NCI-H1436 (cell line): ENCODE results near the gene DIS3L2.
A peak's percentile ranks its signal among the peaks of the same experiment; 100 is the strongest.

Source experiments
- DNase-seq: peaks from one replicate; lab custom pipeline; 2025; lab: John Stamatoyannopoulos, UW

The DIS3L2 gene, protein sequence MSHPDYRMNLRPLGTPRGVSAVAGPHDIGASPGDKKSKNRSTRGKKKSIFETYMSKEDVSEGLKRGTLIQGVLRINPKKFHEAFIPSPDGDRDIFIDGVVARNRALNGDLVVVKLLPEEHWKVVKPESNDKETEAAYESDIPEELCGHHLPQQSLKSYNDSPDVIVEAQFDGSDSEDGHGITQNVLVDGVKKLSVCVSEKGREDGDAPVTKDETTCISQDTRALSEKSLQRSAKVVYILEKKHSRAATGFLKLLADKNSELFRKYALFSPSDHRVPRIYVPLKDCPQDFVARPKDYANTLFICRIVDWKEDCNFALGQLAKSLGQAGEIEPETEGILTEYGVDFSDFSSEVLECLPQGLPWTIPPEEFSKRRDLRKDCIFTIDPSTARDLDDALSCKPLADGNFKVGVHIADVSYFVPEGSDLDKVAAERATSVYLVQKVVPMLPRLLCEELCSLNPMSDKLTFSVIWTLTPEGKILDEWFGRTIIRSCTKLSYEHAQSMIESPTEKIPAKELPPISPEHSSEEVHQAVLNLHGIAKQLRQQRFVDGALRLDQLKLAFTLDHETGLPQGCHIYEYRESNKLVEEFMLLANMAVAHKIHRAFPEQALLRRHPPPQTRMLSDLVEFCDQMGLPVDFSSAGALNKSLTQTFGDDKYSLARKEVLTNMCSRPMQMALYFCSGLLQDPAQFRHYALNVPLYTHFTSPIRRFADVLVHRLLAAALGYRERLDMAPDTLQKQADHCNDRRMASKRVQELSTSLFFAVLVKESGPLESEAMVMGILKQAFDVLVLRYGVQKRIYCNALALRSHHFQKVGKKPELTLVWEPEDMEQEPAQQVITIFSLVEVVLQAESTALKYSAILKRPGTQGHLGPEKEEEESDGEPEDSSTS

GRCh38 chr2:231961349-231962166, at the start of gene DIS3L2:
Gene DIS3L2, plus strand, starts transcription at chr2:231961713. Its CDS starts 53,215 bp downstream, at chr2:232014928.
- DNase-seq: peak; percentile 79

DNA sequence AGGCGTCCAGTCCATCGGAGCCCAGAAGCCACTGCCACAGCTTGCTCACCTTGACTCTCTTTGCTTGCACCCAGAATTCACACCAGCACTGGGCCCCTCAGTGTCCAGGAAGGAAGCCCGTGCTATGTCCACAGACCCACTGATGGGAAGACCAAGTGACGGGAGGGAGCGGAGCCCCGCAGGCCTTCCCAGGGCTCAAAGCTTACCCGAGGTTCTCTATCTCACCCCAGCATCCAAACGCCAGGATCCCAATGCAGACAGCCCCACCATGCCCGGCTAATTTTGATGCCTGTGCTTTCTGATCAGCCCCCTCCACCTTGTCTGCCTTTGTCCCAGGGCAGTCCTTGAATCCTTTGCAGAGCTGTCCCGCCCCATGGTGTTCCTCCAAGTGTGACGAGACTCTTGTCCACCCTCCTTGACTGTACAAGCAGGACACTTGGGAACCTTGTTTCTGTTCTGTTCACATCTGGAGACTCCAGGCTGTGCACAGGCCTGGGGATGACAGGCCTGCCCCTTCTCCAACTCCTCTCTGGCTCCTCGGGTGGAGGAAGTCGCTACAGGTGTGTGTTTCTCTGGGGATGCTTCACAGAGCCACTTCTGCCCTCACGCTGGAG, 47.3 kb upstream of the DIS3L2 start:
- no peak for DNase-seq

DNA sequence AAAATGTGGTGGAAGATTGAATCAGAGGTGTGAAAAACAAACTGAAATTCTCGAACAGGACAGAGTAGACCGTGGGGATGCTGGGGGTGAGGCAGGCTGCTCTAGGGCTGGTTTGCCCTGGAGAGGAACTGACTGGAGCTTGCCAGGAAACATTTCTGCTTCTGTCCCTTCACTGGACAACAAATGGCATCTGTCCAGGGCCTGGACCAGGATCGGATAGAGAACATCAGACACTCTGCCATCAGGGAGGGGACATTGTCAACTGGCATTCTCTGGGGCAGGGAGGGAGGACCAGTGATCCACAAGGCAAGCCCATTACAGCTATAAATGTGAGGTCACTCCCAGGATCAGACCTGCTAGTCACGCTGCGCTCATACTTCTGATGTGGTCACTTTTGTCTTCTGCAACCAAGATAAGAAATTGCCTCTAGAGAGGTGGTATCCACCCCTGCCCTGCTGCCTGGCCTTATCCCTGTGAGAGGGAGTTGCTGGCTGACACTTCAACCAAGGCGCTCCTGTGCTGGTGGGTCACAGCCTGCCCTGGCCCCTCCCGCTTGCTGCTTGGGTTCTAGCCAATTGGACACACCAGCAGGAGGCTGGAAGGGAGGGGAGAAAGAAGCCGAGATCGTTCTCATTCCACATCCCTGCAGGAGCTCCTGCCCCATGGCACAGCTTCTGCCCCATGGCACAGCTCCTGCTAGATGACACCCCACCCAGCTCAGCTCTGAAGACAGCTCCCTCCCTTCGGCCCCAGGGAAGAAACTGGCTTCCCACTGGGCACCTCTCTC, 44.0 kb upstream of the DIS3L2 start:
- no peak for DNase-seq

DNA sequence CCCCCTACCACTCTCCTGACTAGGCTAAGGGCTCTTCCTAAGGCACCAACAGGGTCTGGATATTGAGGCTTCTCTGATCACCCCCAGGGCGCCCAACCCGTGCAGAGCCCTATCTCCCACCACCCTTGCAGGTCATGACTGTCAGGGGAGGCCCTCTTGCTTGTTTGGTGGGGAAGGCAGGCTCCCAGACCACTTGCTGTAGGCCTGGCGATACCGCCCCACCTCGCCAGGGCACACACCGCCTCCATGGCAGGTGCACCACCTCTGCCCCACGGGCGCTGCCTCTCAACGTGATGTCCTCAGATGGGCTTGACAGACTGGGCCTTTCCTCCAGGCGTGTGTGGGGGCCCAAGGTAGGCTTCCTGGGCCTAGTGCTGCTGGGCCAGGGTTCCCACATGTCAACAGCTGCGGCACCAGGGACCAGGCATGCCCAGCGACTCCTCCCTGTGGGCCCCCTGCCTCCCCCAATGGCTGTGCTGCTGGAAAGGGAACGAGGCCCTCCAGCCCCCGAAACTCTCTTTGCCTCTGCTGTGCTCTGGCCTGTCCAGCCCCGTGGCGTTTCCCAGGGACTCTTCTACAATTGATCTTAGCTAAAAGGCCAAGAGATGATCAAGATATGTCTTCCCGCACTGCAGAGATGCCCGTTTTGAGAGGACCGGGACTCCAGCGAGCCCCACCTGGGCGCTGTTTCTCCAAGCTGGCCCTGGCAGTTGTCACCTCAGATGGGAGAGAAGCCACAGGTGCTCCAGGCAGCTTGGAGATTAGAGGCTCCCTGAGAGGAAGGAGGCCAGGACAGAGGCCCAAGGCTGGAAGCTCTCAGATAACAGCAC, 42.8 kb upstream of the DIS3L2 start:
- DNase-seq: no peak

- no peak for DNase-seq
Observed at GRCh38 chr2:231919341-231920035, 42.0 kb upstream of the DIS3L2 start.

DNA sequence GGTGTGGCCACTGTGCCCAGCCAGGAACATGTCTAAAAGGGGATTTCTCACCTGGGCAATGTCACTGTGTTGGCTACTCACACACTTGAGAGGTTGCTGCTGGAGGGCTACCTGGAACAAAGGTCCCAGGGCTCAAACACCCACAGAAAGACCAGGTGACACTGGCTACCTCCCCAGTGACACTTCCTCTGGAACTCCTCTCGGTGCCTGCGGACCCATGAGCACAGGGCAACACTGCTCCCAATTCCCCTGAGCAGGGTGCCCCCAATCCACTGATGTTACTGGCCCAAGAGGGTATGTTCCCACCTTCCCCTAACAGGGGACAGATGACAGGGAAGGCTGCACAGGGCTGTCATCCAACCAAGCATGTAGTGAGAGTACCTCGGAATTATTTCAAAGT, 41.1 kb upstream of the DIS3L2 start:
- no peak for DNase-seq

GRCh38 chr2:231920795-231921194, 40.7 kb upstream of the DIS3L2 start:
- no peak for DNase-seq

DNA sequence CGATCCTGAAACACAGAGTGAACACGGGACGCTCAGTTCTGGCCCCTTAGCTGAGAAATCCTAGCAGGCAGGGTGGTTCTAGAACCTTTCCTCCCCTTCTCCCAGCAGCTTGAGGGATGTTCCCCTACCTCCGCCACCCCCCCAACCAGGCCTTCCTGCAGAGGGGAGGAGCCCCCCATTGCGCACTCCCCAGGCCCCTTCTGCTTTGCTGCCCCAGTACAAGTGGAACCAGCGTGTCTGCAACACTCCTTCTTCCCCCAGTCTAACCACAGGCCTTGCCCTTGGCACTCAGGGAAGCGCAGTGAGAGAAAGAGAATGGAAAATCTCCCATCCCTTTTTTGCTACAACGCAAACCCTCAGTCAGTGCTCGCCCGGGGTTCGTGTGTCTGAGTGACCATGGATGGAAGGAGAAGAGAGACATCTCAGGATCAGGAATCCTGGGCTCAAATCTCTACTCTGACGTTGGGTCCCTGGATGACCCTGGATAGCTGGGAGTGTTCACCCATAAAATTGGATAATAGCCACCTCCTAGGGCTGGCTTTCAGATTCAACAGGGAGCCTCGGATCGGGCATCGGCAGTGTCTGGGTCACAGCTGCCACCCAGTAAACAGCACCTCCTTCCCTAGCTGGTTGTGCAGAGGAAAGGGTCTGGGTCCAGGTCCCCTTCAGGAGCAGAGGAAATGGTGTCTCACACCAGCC, 39.1 kb upstream of the DIS3L2 start:
- no peak for DNase-seq

DNA sequence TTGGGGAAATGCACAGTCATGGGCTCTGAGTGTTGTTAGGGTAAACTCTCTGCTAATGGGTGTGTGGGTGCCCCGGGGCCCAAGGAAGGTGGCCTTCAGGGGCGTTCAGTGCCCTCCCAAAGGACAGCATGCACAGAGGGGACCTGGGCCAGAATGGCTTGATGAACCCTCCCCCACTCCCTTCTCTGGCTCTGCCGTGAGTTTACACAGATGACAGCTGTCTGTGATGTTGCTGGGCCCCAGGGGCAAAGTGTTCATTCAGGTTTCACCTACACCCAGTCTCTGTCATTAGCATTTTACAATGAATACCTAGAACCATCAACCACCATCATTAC, 38.5 kb upstream of the DIS3L2 start:
- DNase-seq: no peak

GRCh38 chr2:231923951-231924888, 37.3 kb upstream of the DIS3L2 start:
- no peak for DNase-seq

GRCh38 chr2:231924889-231925275, 36.6 kb upstream of the DIS3L2 start:
- no peak for DNase-seq

DNA sequence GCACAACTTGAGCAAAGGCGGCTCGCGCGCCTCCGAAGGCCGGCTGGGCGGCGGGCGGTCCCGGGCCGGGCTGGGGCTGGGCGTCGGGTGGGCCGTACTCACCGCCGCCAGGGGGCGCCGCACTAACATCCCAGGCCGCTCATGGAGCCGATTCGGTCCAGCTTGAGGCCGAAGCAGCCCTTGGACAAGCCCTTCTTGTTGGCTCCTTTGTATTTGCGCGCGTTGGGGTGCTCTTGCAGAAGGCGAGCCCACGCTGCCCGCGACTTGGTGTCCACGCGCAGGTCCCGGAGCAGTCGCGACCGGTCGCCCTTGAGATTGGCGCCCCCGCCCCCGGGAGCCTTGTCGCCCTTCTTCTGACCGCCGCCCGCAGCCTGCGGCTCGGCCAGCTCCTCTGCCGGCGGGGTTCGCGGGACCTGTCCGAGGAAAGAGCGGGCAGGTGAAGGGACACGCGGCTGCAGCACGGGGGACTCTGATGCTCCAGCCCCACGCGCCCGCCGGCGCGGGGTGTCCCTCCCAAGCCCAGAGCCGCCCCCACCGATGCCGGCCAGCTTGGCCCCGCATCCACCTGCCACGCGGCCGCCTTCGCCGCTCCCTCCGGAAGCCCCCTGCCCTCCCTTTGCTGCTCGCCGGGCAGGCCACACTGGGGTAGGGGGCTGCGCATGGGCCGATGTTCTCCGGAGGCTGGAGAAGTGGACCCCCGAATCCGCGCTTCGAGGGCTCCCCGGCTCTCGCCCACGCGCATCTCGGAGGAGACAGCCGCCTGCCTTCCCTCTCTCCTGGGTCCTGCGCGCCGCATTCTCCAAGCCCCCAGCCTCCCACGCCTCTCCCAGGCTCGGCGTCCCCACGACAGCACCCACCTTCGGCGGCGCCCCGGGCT, 36.0 kb upstream of the DIS3L2 start:
- DNase-seq: peak; percentile 48

DNA sequence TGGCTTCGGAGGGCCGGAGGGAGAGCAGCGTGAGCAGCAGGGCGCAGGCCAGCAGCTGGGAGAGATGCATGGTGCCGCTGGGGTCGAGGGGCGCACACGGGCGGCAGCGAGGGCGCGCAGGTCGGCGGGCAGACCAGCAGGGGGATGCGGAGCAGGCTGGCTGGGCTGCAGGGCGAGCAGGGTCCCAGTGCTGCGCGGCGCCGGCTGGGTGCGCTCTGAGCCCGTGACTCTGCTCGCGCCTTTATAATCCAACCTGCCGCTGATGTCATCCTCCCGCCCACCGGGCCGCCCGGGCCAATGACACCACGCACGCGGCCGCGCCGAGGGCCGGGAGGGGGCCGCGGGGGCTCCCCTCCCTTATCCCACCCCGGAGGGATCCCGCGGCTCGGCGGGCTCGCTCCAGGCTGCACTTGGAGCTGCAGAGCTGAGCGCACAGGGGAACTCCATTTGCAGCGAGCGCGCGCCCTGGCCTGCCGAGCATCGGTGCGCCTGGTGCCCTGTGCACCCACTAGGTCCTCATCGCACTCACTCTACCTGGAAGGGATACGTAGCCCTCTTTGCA, 35.3 kb upstream of the DIS3L2 start, which contains the start of gene NPPC:
Gene NPPC, minus strand, starts transcription at position 217 of the 562 bp plus-strand sequence. Its CDS starts 147 bp downstream, at position 70.
- DNase-seq: peak; percentile 46

- DNase-seq: no peak
Observed at GRCh38 chr2:231926761-231927565, 34.5 kb upstream of the DIS3L2 start.

GRCh38 chr2:231927566-231927890, 34.0 kb upstream of the DIS3L2 start:
- DNase-seq: no peak

- no peak for DNase-seq
Observed at GRCh38 chr2:231928481-231928880, 33.0 kb upstream of the DIS3L2 start.
